Stimulated activated CD8-positive, alpha-beta memory T cell treated with anti-CD3 and anti-CD28 coated beads, Interleukin-2, amount 100 ng/mL, for 48 hours (primary cell): Measurements from ENCODE around the gene CDKN2A.
A peak's percentile ranks its signal among the peaks of the same experiment; 100 is the strongest.

ENCODE experiments used
- DNase-seq, 2 donors: peaks; one replicate each; pipeline ENCODE4 v3.0.0-alpha.2; 2020; ENCODE audit warnings: low read depth in 2 of 2

The CDKN2A gene

GRCh38 chr9:22005702-22006606 lies 11.8 kb upstream of the CDKN2A start:
- DNase-seq, result no peak

GRCh38 chr9:22005021-22005701 lies 11.0 kb upstream of the CDKN2A start:
- DNase-seq, result no peak

- no peak for DNase-seq
These were observed 7.8 kb upstream of the CDKN2A start for GRCh38 chr9:22002038-22002437.

GRCh38 chr9:21998026-21998425 lies 3.8 kb upstream of the CDKN2A start:
- DNase-seq, result no peak

GRCh38 chr9:21997480-21997879 lies 3.3 kb upstream of the CDKN2A start:
- DNase-seq, result no peak

- no peak for DNase-seq
These were observed 2.7 kb upstream of the CDKN2A start for GRCh38 chr9:21996858-21997257.

GRCh38 chr9:21996438-21996837 lies 2.2 kb upstream of the CDKN2A start:
- DNase-seq, result no peak

GRCh38 chr9:21995666-21996398 lies 1.6 kb upstream of the CDKN2A start:
- DNase-seq, result no peak

- DNase-seq, result peak; percentile 57 to 58
These were observed 944 bp upstream of the CDKN2A start for GRCh38 chr9:21995006-21995665.

- DNase-seq, result peak in 1 of 2 donors; percentile 24
These were observed 389 bp upstream of the CDKN2A start, which contains the start of gene CDKN2B-AS1 for GRCh38 chr9:21994556-21995005. Gene CDKN2B-AS1 (plus strand): TSS chr9:21994791.

- DNase-seq, result no peak
These were observed 1.2 kb downstream of the CDKN2A start for GRCh38 chr9:21993007-21993406.

- no peak for DNase-seq
These were observed 2.9 kb downstream of the CDKN2A start for GRCh38 chr9:21991072-21991959.

- DNase-seq, result no peak
These were observed 4.6 kb downstream of the CDKN2A start for GRCh38 chr9:21989440-21990189.

GRCh38 chr9:21988056-21988990 lies 5.9 kb downstream of the CDKN2A start:
- no peak for DNase-seq

GRCh38 chr9:21985964-21986667 lies 8.1 kb downstream of the CDKN2A start:
- no peak for DNase-seq

GRCh38 chr9:21984101-21984500 lies 10.1 kb downstream of the CDKN2A start:
- no peak for DNase-seq

- no peak for DNase-seq
These were observed 10.6 kb downstream of the CDKN2A start for GRCh38 chr9:21983561-21983935.
